Astrocyte (in vitro differentiated cells and primary cell): ENCODE data around the gene CTBP2.

Source experiments
- CTCF ChIP-seq: IDR thresholded peaks from 2 replicates; pipeline ENCODE4 v1.5.1; 2011; ENCODE audit warnings: low read depth, mild to moderate bottlenecking, inconsistent platforms, low read length, moderate library complexity; ENCODE audit not compliant: insufficient read depth
- EZH2 ChIP-seq: IDR thresholded peaks from 2 replicates; pipeline ENCODE4 v1.6.1; 2012; ENCODE audit warnings: mild to moderate bottlenecking, low read length, inconsistent platforms; ENCODE audit not compliant: insufficient read depth

GRCh38 chr10:125026036-125026931, 134.1 kb downstream of the CTBP2 start:
- TF ChIP-seq CTCF (no peak), EZH2 (no peak)
